Suprapubic skin (tissue), 4 donors: Measurements from ENCODE around the gene PLA2G3.

Experiments used
- POLR2A ChIP-seq, 2 donors: fragments of 450-650 bp; IDR thresholded peaks; one replicate each; pipeline ENCODE4 v1.6.1; 2017; ENCODE audit warnings: antibody characterized with exemption in 2 of 2, mild to moderate bottlenecking in 2 of 2, moderate library complexity in 2 of 2
- POLR2AphosphoS5 ChIP-seq, 3 donors: sonication (generic); formaldehyde crosslinking; IDR thresholded peaks; one replicate each; pipeline ENCODE4 v1.6.1; 2017; ENCODE audit warnings: antibody characterized with exemption in 3 of 3

- TF ChIP-seq POLR2A (IDR thresholded peaks at IDR 0.05), result no peak
- no peak for TF ChIP-seq POLR2AphosphoS5 (IDR thresholded peaks at IDR 0.05)
Measured at GRCh38 chr22:31120642-31121041, 19.7 kb downstream of the PLA2G3 start.
